Transverse colon (tissue), 4 donors: ENCODE results near the gene P3H3. TPM values are rescaled to one million over a fixed set of nuclear protein-coding genes. Genes with fewer than 3 reads are reported as not detected.

Experiments used
- DNase-seq: peaks from one replicate; pipeline ENCODE4 v3.0.0-alpha.2; 2019
- H3K27ac ChIP-seq, 4 donors: fragments of 200-600 bp; sonication (generic); 2 replicates each; pipeline ENCODE4 v1.5.1; 2016 to 2018; ENCODE audit warnings: inconsistent platforms in 4 of 4
- H3K27me3 ChIP-seq: fragments of 200-600 bp; sonication (generic); 2 replicates; pipeline ENCODE4 v1.5.1; 2017; ENCODE audit warnings: inconsistent platforms
- H3K36me3 ChIP-seq, 4 donors: fragments of 200-600 bp; sonication (generic); 2 replicates each; pipeline ENCODE4 v1.5.1; 2017 to 2019; ENCODE audit warnings: inconsistent platforms in 4 of 4
- H3K4me1 ChIP-seq, 4 donors: fragments of 200-600 bp; sonication (generic); 2 replicates each; pipeline ENCODE4 v1.5.1; 2017 to 2020; ENCODE audit warnings: inconsistent platforms in 4 of 4
- H3K4me3 ChIP-seq, 4 donors: fragments of 200-600 bp; sonication (generic); 1 replicate in 1 of 4; 2 replicates in 3 of 4; pipeline versions ENCODE4 v1.5.1 to v1.6.1; 2017 to 2019; ENCODE audit warnings: inconsistent platforms in 4 of 4
- H3K9me3 ChIP-seq, 2 donors: fragments of 200-600 bp; sonication (generic); 2 replicates each; pipeline ENCODE4 v1.5.1; 2017 to 2019; ENCODE audit warnings: inconsistent platforms in 2 of 2
- EP300 ChIP-seq: sonication (generic); formaldehyde crosslinking; IDR thresholded peaks from one replicate; pipeline ENCODE4 v1.6.1; 2017; ENCODE audit warnings: antibody characterized with exemption, low read depth
- POLR2A ChIP-seq: fragments of 450-650 bp; IDR thresholded peaks from one replicate; pipeline ENCODE4 v1.6.1; 2016; ENCODE audit warnings: antibody characterized with exemption, mild to moderate bottlenecking, moderate library complexity
- POLR2AphosphoS5 ChIP-seq, 3 donors: sonication (generic); formaldehyde crosslinking; IDR thresholded peaks; one replicate each; pipeline ENCODE4 v1.6.1; 2016; ENCODE audit warnings: antibody characterized with exemption in 3 of 3
- WGBS, 2 donors: methylation state at CpG; one replicate each; pipeline ENCODE4 v1.1.5; 2018; ENCODE audit warnings: low coverage in 1 of 2; 5-methylcytosine and 5-hydroxymethylcytosine counted together
- in situ Hi-C, 4 donors: fragments of 200-750 bp; cut with MboI; loops; one replicate each; pipeline versions ENCODE4 v1.15.0 to v1.15.1; 2017; ENCODE audit warnings: low sequenced_read_pairs in 3 of 4, low pct_ligation_motif_present in 1 of 4, low pct_unique_long_range_greater_than_20kb in 1 of 4
- intact Hi-C: fragments of 100-400 bp; cut with DNase I; formaldehyde crosslinking; loops from one replicate; pipeline ENCODE4 v1.15.1; 2023; ENCODE audit warnings: low total_unique reads
- total RNA-seq, 4 donors: library from RNA; depleted of rRNA; stranded (reverse); fragments of >200 nt; gene quantifications; one replicate each; pipeline ENCODE4 v1.1.0, GENCODE V29; 2016
- TF ChIP-seq, protein P1 (sequence below), 5 experiments: fragments of 200-600 bp in 3 of 5; fragments of 450-650 bp in 2 of 5; sonication (generic) in 3 of 5; IDR thresholded peaks; 1 replicate in 2 of 5; 2 replicates in 3 of 5; pipeline ENCODE4 v1.5.1; 2016 to 2017; ENCODE audit warnings: antibody characterized with exemption in 5 of 5, inconsistent platforms in 3 of 5, mild to moderate bottlenecking in 2 of 5, moderate library complexity in 1 of 5

Gene P3H3
- total RNA-seq, 4 donors from 2014 or later = 5.9 to 32.9 (median 14.4) TPM

DNA sequence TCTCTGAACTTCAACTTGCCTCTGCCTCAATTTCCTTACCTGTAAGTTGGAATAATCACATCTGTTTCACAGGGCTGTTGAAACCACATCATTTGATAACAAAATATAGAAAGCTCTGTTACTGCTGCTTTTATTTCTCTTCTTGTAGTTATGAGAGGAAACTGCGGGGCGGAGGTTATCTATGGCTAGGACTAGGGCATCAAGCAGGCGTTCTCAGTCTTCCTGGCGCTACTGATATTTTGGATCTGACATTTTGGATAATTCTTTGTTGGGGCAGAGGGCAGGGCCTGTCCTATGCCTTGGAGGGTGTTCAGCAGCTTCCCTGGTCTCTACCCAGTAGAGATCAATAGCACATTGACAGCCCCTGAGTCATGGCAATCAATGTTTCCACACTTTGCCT, 3.9 kb downstream of the P3H3 start:
- Histone ChIP-seq H3K27ac (no peak overlapping the region), H3K9me3 (no peaks in the 10 kb centered on the region), H3K36me3 (no peaks in the 10 kb centered on the region), H3K27me3 (peaks cover 32% of the 10 kb centered on the region), H3K4me1 (peaks cover 2 to 25% (median 18%) of the 10 kb centered on the region in 4 donors), H3K4me3 (no peak overlapping the region)
- no peak for TF ChIP-seq POLR2A
- TF ChIP-seq EP300 = no peak
- TF ChIP-seq, protein P1, sequence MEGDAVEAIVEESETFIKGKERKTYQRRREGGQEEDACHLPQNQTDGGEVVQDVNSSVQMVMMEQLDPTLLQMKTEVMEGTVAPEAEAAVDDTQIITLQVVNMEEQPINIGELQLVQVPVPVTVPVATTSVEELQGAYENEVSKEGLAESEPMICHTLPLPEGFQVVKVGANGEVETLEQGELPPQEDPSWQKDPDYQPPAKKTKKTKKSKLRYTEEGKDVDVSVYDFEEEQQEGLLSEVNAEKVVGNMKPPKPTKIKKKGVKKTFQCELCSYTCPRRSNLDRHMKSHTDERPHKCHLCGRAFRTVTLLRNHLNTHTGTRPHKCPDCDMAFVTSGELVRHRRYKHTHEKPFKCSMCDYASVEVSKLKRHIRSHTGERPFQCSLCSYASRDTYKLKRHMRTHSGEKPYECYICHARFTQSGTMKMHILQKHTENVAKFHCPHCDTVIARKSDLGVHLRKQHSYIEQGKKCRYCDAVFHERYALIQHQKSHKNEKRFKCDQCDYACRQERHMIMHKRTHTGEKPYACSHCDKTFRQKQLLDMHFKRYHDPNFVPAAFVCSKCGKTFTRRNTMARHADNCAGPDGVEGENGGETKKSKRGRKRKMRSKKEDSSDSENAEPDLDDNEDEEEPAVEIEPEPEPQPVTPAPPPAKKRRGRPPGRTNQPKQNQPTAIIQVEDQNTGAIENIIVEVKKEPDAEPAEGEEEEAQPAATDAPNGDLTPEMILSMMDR (IDR thresholded peaks at IDR 0.05) = no peak
- no peak for TF ChIP-seq POLR2AphosphoS5 (IDR thresholded peaks at IDR 0.05)
- DNase-seq = no peak
- in situ Hi-C loops (loop anchor here in 2 of 4 donors (25.0 kb wide), 1 partner anchor 95 kb away; no protein-coding TSS in a partner anchor), intact Hi-C loops (no loop called here)
- 85 to 86% methylated on average over 4 of the region's 4 CpGs for WGBS, 2 donors

DNA sequence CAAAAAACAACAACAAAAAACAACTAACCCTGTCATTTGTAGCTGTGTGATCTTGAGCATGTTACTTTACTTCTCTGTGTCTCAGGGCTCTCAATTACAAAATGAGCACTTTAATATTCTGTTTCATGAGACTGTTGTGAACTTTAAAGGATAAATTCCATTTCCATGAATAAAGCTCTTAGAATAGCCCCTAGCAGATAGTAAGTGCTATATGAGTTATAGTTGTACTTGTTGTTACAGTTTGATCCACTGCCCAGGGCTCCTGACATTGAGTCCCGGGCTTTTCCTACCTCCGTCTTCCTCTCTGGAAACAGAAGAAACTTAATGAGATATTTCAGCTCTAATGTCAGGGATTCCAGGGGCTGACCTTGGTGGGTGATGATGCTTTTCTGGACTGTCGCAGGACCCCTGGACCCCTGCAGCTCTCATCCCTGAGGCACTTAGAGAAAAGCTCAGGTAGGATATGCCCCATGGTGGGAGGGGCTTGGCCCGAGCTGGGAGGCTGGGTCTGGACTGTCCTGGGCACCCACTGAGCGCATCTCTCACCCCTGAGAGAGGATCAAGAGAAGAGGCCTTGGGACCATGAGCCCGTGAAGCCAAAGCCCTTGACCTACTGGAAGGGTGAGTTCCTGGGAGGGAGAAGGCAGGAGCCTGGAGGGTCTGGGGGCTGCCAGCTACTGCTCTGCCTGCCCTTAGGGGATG, 5.1 kb downstream of the P3H3 start:
- DNase-seq = no peak
- H3K27ac ChIP-seq = no peak overlapping the region
- H3K27me3 ChIP-seq = peaks cover 22% of the 10 kb centered on the region
- 67% methylated on average over 6 of the region's 6 CpGs; no CpG with 5 or more reads in 1 of the 2 donors for WGBS, 2 donors
- in situ Hi-C loops = loop anchor here in 2 of 4 donors (25.0 kb wide), 1 partner anchor 96 kb away; no protein-coding TSS in a partner anchor
- peaks cover 0 to 14% (median 12%) of the 10 kb centered on the region in 4 donors for H3K4me1 ChIP-seq
- H3K9me3 ChIP-seq = no peaks in the 10 kb centered on the region
- intact Hi-C loops = no loop called here
- H3K36me3 ChIP-seq = no peaks in the 10 kb centered on the region
- no peak overlapping the region for H3K4me3 ChIP-seq
- no peak for TF ChIP-seq EP300

DNA sequence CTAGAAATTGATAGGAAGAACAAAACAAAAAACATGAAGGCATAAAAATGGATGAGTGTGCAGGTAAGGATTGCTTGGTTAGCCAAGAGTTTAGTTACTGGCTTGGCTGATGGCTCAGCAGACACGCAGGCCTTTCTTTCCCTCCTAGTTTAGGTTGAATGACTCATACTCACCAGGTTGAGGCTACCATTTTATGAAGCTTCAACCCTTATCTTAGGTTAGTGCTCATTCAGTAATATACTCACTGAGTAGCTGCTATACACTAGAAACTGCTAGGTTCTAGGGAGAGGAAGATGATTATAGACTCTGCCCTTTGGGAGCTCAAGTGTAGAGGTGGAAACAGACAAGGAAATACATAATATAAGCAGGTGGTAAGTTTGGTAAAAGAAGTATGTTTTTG, 6.0 kb downstream of the P3H3 start:
- H3K9me3 ChIP-seq = no peaks in the 10 kb centered on the region
- no peaks in the 10 kb centered on the region for H3K36me3 ChIP-seq
- in situ Hi-C loops (loop anchor here in 2 of 4 donors (25.0 kb wide), 1 partner anchor 97 kb away; no protein-coding TSS in a partner anchor), intact Hi-C loops (no loop called here)
- 40 to 53% methylated on average over 1 of the region's 1 CpG for WGBS, 2 donors
- no peak overlapping the region for H3K27ac ChIP-seq
- no peak for DNase-seq
- TF ChIP-seq, protein P1 (IDR thresholded peaks at IDR 0.05) = no peak
- no peak for TF ChIP-seq EP300
- TF ChIP-seq POLR2A = no peak
- no peak for TF ChIP-seq POLR2AphosphoS5 (IDR thresholded peaks at IDR 0.05)
- H3K4me1 ChIP-seq = peaks cover 0 to 7% (median 5%) of the 10 kb centered on the region in 4 donors
- H3K4me3 ChIP-seq = no peak overlapping the region
- peaks cover 13% of the 10 kb centered on the region for H3K27me3 ChIP-seq

DNA sequence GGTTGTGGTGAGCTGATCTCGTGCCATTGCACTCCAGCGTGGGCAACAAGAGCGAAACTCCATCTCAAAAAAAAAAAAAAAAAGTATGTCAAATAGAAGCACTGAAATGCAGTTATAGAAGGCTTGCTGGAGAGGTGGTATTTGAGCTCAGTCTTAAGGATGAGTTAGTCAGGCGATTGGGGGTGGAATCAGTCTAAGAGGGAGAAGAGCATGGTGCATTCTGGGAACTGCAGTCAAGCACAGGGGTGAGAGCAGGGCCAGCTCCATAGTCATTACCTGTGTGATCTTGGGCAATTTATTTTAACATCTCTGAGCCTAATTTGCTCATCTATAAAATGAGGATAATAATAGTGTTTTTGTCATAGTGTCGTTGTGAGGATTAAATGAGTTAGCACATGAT, 6.7 kb downstream of the P3H3 start:
- H3K4me1 ChIP-seq = peaks cover 0 to 1% (median 0%) of the 10 kb centered on the region in 4 donors
- 61 to 69% methylated on average over 4 to 5 of the region's 5 CpGs for WGBS, 2 donors
- no peaks in the 10 kb centered on the region for H3K36me3 ChIP-seq
- no peak overlapping the region for H3K27ac ChIP-seq
- intact Hi-C loops (no loop called here), in situ Hi-C loops (loop anchor here in 2 of 4 donors (25.0 kb wide), 1 partner anchor 98 kb away; no protein-coding TSS in a partner anchor)
- no peaks in the 10 kb centered on the region for H3K9me3 ChIP-seq
- H3K27me3 ChIP-seq = peaks cover 7% of the 10 kb centered on the region
- no peak for DNase-seq
- H3K4me3 ChIP-seq = no peak overlapping the region
- TF ChIP-seq EP300 = no peak

DNA sequence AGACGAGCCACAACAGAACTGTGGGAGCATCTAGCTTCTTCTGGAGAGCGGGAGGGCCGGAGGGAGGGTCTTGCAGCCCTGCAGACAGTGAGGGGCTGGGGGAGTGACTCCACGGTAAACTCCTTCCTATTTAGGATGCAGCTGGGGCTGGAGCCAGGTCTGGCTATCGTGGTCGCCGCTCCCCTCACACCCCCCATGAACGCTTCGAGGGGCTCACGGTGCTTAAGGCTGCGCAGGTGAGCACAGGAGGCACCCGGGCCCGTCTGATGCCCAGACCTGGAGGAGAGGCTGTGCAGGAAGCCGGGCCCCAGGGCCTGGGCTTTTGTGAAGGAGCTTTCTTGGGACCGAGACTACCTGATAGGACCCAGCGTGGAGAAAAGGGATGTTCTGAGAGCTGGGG, 8.6 kb downstream of the P3H3 start:
- intact Hi-C loops (no loop called here), in situ Hi-C loops (loop anchor here in 2 of 4 donors (25.0 kb wide), 1 partner anchor 100 kb away; no protein-coding TSS in a partner anchor)
- no peak for DNase-seq
- TF ChIP-seq EP300 = no peak
- no peak for TF ChIP-seq POLR2A
- no peak for TF ChIP-seq POLR2AphosphoS5 (IDR thresholded peaks at IDR 0.05)
- TF ChIP-seq, protein P1 (IDR thresholded peaks at IDR 0.05) = no peak
- Histone ChIP-seq H3K27ac (no peak overlapping the region), H3K9me3 (no peaks in the 10 kb centered on the region), H3K27me3 (no peaks in the 10 kb centered on the region), H3K4me1 (no peaks in the 10 kb centered on the region), H3K4me3 (no peak overlapping the region), H3K36me3 (no peaks in the 10 kb centered on the region)
- 86 to 100% methylated on average over 1 to 16 of the region's 16 CpGs for WGBS, 2 donors
